ENCODE measurements around the gene KRTAP19-5. TPM values are rescaled to one million over a fixed set of nuclear protein-coding genes. Genes with fewer than 3 reads are reported as not detected.

The KRTAP19-5 gene
- not detected in 2 replicates for total RNA-seq

GRCh38 chr21:30502041-30502440 lies at the start of gene KRTAP19-5:
TSS of gene KRTAP19-5 (minus strand) at chr21:30502141. CDS start at chr21:30502090, 51 bp downstream.

GRCh38 chr21:30541764-30542163 lies 39.8 kb upstream of the KRTAP19-5 start, which contains the start of gene KRTAP19-6:
TSS of gene KRTAP19-6 (minus strand) at chr21:30541864. CDS start at chr21:30541833, 31 bp downstream.

GRCh38 chr21:30497065-30497464 lies 4.9 kb downstream of the KRTAP19-5 start, which contains the start of gene KRTAP19-4:
TSS of gene KRTAP19-4 (minus strand) at chr21:30497165. CDS start at chr21:30497110, 55 bp downstream.

GRCh38 chr21:30491963-30492428 lies 9.9 kb downstream of the KRTAP19-5 start, which contains the start of gene KRTAP19-3:
TSS of gene KRTAP19-3 (minus strand) at chr21:30492013. CDS start at chr21:30491957, 56 bp downstream.

GRCh38 chr21:30487336-30487735 lies 14.6 kb downstream of the KRTAP19-5 start, which contains the start of gene KRTAP19-2:
TSS of gene KRTAP19-2 (minus strand) at chr21:30487436. CDS start at chr21:30487348, 88 bp downstream.

GRCh38 chr21:30480145-30480544 lies 21.8 kb downstream of the KRTAP19-5 start, which contains the start of gene KRTAP19-1:
TSS of gene KRTAP19-1 (minus strand) at chr21:30480367. CDS start at chr21:30480317, 50 bp downstream.

Small RNA genes within 50 kb of the gene (small RNA-seq; reads per million reads assigned to genes)
- gene AP000567.1 (ENCODE audit: low replicate concordance) (not detected), gene KRTAP19-10P (ENCODE audit: low replicate concordance) (not detected), gene KRTAP19-11P (ENCODE audit: low replicate concordance) (not detected), gene KRTAP19-9P (ENCODE audit: low replicate concordance) (not detected)

Other genes with a start within 250 kb of the KRTAP19-5 start
- gene KRTAP24-1, start 219.2 kb downstream of the KRTAP19-5 start, total RNA-seq, result not detected in 2 replicates
- gene KRTAP25-1, start 212.6 kb downstream of the KRTAP19-5 start, total RNA-seq, result not detected in 2 replicates
- not detected in 2 replicates for gene KRTAP26-1, start 181.8 kb downstream of the KRTAP19-5 start, total RNA-seq
- gene KRTAP27-1, start 164.4 kb downstream of the KRTAP19-5 start, total RNA-seq, result not detected in 2 replicates
- gene KRTAP23-1, start 153.5 kb downstream of the KRTAP19-5 start, total RNA-seq, result not detected in 2 replicates
- gene KRTAP13-2, start 129.9 kb downstream of the KRTAP19-5 start, total RNA-seq, result not detected in 2 replicates
- not detected in 2 replicates for gene KRTAP13-1, start 106.1 kb downstream of the KRTAP19-5 start, total RNA-seq
- not detected in 2 replicates for gene KRTAP13-3, start 76.2 kb downstream of the KRTAP19-5 start, total RNA-seq
- gene KRTAP13-4, start 71.9 kb downstream of the KRTAP19-5 start, total RNA-seq, result not detected in 2 replicates
- gene KRTAP15-1, start 61.9 kb downstream of the KRTAP19-5 start, total RNA-seq, result not detected in 2 replicates
- gene KRTAP19-1, start 21.8 kb downstream of the KRTAP19-5 start, total RNA-seq, result not detected in 2 replicates
- gene KRTAP19-2, start 14.7 kb downstream of the KRTAP19-5 start, total RNA-seq, result not detected in 2 replicates
- gene KRTAP19-3, start 10.1 kb downstream of the KRTAP19-5 start, total RNA-seq, result not detected in 2 replicates
- gene KRTAP19-4, start 5.0 kb downstream of the KRTAP19-5 start, total RNA-seq, result not detected in 2 replicates
- not detected in 2 replicates for gene KRTAP19-6, start 39.7 kb upstream of the KRTAP19-5 start, total RNA-seq
- not detected in 2 replicates for gene KRTAP19-7, start 59.2 kb upstream of the KRTAP19-5 start, total RNA-seq
- gene KRTAP22-2, start 88.3 kb upstream of the KRTAP19-5 start, total RNA-seq, result not detected in 2 replicates
- not detected in 2 replicates for gene KRTAP6-3, start 90.3 kb upstream of the KRTAP19-5 start, total RNA-seq
- gene KRTAP6-2, start 96.8 kb upstream of the KRTAP19-5 start, total RNA-seq, result not detected in 2 replicates
- gene KRTAP22-1, start 98.9 kb upstream of the KRTAP19-5 start, total RNA-seq, result not detected in 2 replicates
- gene KRTAP6-1, start 111.8 kb upstream of the KRTAP19-5 start, total RNA-seq, result not detected in 2 replicates
- not detected in 2 replicates for gene KRTAP20-1, start 114.3 kb upstream of the KRTAP19-5 start, total RNA-seq
- not detected in 2 replicates for gene KRTAP20-4, start 118.5 kb upstream of the KRTAP19-5 start, total RNA-seq
- gene KRTAP20-2, start 133.1 kb upstream of the KRTAP19-5 start, total RNA-seq, result not detected in 2 replicates
- gene KRTAP20-3, start 140.7 kb upstream of the KRTAP19-5 start, total RNA-seq, result not detected in 2 replicates
- not detected in 2 replicates for gene KRTAP21-3, start 216.6 kb upstream of the KRTAP19-5 start, total RNA-seq
- not detected in 2 replicates for gene KRTAP21-2, start 245.1 kb upstream of the KRTAP19-5 start, total RNA-seq